Activated naive CD4-positive, alpha-beta T cell treated with anti-CD3 and anti-CD28 coated beads, Interleukin-2, amount 10 ng/mL, durations not matched to agents 7 days and 5 days (primary cell): ENCODE results near the gene CRYZ.
"Not testable (repeated sequence)": the region's sequence is repeated elsewhere in the genome, so short reads cannot be mapped to it uniquely, and the experiment has no call there.

Source experiments
- CTCF ChIA-PET: fragments of 350-600 bp; sonication (Branson Sonifier 250); formaldehyde crosslinking; loops from one replicate; lab custom pipeline; 2021; ENCODE audit warnings: antibody characterized with exemption; lab: Charles Lee
- DNase-seq: peaks from one replicate; pipeline ENCODE4 v3.0.0-alpha.2; 2020
- H3K27ac Mint-ChIP-seq: one replicate; pipeline ENCODE4 v1.8.0; 2021; ENCODE audit warnings: mild to moderate bottlenecking, moderate library complexity, mixed read lengths
- H3K27me3 Mint-ChIP-seq: one replicate; pipeline ENCODE4 v1.8.0; 2021; ENCODE audit warnings: mild to moderate bottlenecking, mixed read lengths
- H3K36me3 Mint-ChIP-seq: one replicate; pipeline ENCODE4 v1.8.0; 2021; ENCODE audit warnings: mixed read lengths
- H3K4me1 Mint-ChIP-seq: one replicate; pipeline ENCODE4 v1.8.0; 2021; ENCODE audit warnings: mixed read lengths
- H3K4me3 Mint-ChIP-seq: one replicate; pipeline ENCODE4 v1.8.0; 2021; ENCODE audit warnings: mild to moderate bottlenecking, moderate library complexity, mixed read lengths
- H3K9me3 Mint-ChIP-seq: one replicate; pipeline ENCODE4 v1.8.0; 2021; ENCODE audit warnings: mixed read lengths

The CRYZ gene

DNA sequence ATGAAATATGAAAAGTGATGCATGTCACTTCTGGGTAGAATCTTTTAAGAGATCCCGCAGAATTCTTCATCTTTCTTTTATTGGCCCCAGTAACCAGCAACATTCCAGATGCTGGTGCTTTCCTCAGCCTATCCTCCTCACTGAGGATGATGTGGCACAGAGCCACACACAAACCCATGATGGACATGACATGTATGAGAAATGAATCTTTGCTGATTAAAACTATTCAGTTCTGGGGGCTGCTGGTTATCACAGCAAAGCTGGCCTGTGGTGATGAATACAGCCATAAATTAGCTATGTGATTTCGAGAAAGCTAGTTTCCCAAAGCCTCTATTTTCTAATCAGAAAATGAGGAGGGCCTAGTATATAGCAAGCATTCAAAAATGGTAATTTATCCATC, 51.0 kb downstream of the CRYZ start:
- Mint-ChIP-seq H3K27me3 (peaks cover 3% of the 10 kb centered on the region), H3K4me3 (no peak overlapping the region), H3K27ac (no peak overlapping the region), H3K4me1 (no peaks in the 10 kb centered on the region), H3K9me3 (no peaks in the 10 kb centered on the region), H3K36me3 (no peaks in the 10 kb centered on the region)
- DNase-seq: no peak
- CTCF ChIA-PET: no interaction called here

DNA sequence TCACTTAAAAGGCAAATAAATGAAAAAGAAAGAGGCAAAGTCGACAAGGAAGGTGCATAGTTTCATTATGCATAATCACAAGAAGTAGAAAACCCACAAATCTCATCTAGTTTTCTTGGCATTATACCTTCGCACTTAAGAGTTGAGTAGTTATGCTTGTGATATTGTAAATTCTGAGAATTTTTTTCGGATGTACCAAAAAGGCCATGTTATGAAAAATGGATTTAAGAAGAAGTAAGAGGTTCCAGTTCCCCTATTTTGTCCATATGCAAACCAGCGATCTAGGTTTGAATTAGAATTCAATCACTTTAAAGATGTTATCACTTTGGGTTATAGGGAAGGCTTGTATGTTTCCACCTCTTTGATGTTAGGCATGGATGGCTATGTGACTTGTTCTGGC, 51.4 kb downstream of the CRYZ start:
- Mint-ChIP-seq H3K4me3 (no peak overlapping the region), H3K27me3 (peaks cover 3% of the 10 kb centered on the region), H3K9me3 (no peaks in the 10 kb centered on the region), H3K36me3 (no peaks in the 10 kb centered on the region), H3K27ac (no peak overlapping the region), H3K4me1 (no peaks in the 10 kb centered on the region)
- DNase-seq: no peak
- CTCF ChIA-PET: no interaction called here

DNA sequence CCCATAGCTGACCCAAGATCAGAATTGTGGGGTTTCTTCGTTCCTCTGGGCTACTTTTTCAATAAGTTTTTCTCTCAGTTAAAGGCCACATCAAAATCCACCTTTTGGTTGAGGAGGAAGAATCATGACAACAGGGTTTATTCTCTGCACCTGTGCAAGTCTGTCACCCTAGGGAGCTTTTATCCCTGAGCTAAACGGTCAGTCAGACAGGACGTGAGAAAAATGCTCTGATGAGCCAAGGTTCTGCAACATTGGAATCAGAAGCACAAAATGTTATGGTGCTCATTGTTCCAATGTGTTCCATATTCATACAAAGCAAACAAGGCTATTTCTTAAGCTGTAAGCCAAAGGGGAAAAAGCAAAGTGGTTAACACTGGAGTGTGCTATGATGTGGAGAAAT, 51.8 kb downstream of the CRYZ start:
- Mint-ChIP-seq H3K27ac (no peak overlapping the region), H3K4me1 (no peaks in the 10 kb centered on the region), H3K9me3 (no peaks in the 10 kb centered on the region), H3K27me3 (peaks cover 3% of the 10 kb centered on the region), H3K4me3 (no peak overlapping the region), H3K36me3 (no peaks in the 10 kb centered on the region)
- DNase-seq: no peak
- CTCF ChIA-PET: interaction anchor here (1.3 kb wide), 1 partner anchor 8 kb away, joined by 3 read pairs; no protein-coding TSS in a partner anchor

DNA sequence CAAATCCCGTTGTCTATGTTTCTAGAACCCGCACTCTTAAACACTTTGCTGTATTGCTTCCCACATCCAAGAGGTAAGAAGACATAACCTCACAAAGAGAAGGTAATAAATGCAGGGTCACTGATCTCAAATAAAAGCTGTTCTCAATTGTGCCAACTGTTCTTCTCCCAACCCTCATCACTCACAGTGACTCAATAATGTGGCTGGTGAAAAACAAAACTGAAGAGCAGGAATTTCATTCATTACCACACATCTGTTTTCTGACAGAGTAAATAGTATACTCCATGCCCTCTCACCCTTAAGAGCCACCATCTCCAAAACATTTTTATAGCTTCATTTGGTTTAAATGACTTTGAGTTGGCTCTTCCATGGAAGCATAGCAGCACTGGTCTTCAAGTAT, 53.0 kb downstream of the CRYZ start:
- H3K4me1 Mint-ChIP-seq: no peaks in the 10 kb centered on the region
- H3K9me3 Mint-ChIP-seq: no peaks in the 10 kb centered on the region
- no peak for DNase-seq
- no peak overlapping the region for H3K27ac Mint-ChIP-seq
- H3K4me3 Mint-ChIP-seq: no peak overlapping the region
- peaks cover 4% of the 10 kb centered on the region for H3K27me3 Mint-ChIP-seq
- no peaks in the 10 kb centered on the region for H3K36me3 Mint-ChIP-seq
- CTCF ChIA-PET: interaction anchor here (1.3 kb wide), 1 partner anchor 9 kb away, joined by 3 read pairs; no protein-coding TSS in a partner anchor

DNA sequence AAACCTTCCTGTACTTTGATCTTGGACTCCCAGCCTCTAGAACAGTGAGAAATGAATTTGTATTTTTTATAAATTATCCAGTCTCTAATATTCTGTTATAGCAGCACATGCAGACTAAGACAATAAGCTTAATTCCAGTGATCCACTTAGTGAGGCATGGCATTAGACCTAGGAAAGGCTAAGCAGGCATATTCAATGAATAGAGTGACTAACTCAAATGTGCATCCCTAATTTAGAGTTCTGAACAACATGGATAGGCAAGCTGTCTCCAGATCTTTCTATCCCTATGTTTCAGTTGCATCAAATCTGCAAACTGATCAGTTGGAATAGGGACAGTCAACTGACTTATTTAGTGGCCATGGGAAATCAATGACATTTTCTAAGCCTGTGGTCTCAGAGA, 54.9 kb downstream of the CRYZ start:
- no peak overlapping the region for H3K4me3 Mint-ChIP-seq
- CTCF ChIA-PET: no interaction called here
- no peak for DNase-seq
- H3K27ac Mint-ChIP-seq: no peak overlapping the region
- no peaks in the 10 kb centered on the region for H3K36me3 Mint-ChIP-seq
- H3K4me1 Mint-ChIP-seq: peaks cover 4% of the 10 kb centered on the region
- H3K9me3 Mint-ChIP-seq: no peaks in the 10 kb centered on the region
- H3K27me3 Mint-ChIP-seq: peaks cover 19% of the 10 kb centered on the region

DNA sequence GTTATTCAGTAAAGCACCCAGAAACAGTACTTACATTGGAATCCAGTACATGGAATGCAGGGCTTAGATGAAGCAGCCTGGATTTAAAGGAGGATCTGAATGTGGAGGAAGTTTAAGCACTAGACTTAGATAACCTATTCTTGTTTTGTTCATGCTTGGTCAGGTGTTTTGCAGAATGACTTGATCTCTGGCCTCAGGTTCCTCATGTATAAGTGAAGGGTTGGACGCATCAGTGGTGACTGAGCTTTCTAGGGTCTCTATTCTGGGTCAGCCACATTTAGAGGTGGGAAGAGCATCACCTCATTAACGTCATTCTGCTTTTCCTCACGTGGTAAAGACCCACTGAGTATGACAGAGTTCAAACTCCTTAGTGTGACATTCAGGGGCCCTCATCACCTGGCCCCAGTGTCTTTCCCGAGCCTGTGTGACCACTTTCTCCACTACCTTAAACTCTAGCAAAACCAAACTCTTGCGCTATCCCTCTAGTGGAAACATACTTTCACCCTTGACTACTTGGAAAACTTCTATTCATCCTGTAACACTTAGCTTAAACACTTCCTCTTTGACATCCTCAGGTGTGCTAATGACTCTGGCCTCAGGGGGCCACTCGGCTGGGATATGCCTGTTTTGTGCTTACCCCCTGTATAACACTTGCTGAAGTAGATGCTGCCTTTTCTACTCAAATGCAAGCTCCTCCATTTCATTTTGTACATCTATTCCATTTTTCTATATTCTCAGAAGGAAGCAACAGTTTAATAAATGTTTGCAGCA, 58.4 kb downstream of the CRYZ start:
- Mint-ChIP-seq H3K9me3 (no peaks in the 10 kb centered on the region), H3K4me3 (no peak overlapping the region), H3K27ac (no peak overlapping the region), H3K27me3 (peaks cover 23% of the 10 kb centered on the region), H3K4me1 (peaks cover 4% of the 10 kb centered on the region), H3K36me3 (no peaks in the 10 kb centered on the region)
- CTCF ChIA-PET: interaction anchor here (1.6 kb wide), 1 partner anchor 15 kb away, joined by 5 read pairs; no protein-coding TSS in a partner anchor
- no peak for DNase-seq

DNA sequence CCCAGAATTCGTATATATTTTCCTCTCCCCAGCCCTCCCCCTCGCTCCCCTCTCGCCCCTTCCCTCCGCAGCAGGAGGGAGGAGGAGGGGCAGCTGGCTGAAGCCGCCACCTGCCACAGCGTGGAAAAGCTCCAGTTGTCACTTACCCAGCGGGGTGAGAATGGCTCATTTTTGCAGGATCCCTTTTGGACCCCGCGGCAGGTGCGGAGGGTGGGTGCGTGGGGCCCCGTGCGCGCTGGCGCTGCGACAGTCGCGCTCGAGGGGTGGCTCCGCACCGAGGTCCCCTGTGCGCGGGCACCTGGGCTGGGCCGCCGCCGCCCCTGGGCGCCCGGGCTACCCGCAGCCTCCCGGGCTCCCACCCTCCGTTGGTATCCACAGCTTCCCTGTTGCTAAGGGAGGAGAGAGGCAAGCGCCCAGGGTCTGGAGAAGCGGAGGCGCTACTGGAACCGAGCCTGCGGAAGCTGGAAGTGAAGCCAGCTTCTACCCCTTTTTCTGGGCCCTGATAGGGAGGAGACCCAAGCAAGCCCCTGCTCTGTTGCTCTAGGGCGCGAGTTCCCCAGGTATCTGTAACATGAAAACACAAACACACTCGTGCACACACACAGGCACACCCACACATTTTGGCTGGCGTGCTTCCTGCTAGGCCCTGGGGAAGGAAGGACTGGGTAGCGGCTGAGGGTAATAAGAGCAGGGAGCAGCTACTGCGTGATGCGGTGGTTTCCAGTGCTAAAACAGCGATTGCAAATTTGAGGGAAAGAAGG, 59.3 kb downstream of the CRYZ start, which contains the start of gene ERICH3:
ERICH3 (minus strand) TSS at position 442 of the 761 bp plus-strand sequence; CDS start at position 169, 273 bp downstream.
- Mint-ChIP-seq H3K27ac (no peak within 1 kb of the TSS), H3K9me3 (no peaks in the 10 kb centered on the region), H3K27me3 (peaks cover 23% of the 10 kb centered on the region), H3K4me1 (peaks cover 4% of the 10 kb centered on the region), H3K36me3 (no peaks in the 10 kb centered on the region), H3K4me3 (no peak within 1 kb of the TSS)
- CTCF ChIA-PET: interaction anchor here (1.6 kb wide), 1 partner anchor 16 kb away, joined by 5 read pairs; no protein-coding TSS in a partner anchor
- DNase-seq: no peak

DNA sequence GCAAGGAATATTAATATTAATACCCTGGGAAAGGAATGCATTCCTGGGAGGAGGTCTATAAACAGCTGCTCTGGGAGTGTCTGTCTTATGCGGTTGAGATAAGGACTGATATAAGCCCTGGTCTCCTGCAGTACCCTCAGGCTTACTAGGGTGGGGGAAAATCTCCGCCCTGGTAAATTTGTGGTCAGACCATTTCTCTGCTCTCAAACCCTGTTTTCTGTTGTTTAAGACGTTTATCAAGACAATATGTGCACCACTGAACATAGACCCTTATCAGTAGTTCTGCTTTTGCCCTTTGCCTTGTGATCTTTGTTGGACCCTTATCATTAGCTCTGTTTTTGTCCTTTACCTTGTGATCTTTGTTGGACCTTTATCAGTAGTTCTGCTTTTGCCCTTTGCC, 62.0 kb downstream of the CRYZ start:
- H3K4me1 Mint-ChIP-seq, H3K36me3 Mint-ChIP-seq, H3K9me3 Mint-ChIP-seq, DNase-seq, H3K4me3 Mint-ChIP-seq, CTCF ChIA-PET, H3K27ac Mint-ChIP-seq: not testable (repeated sequence)
- peaks cover 23% of the 10 kb centered on the region for H3K27me3 Mint-ChIP-seq
